ENCODE measurements around the gene SMIM24.

Gene SMIM24

GRCh38 chr19:3521104-3521445 is 40.8 kb upstream of the SMIM24 start:
- Histone ChIP-seq H3K4me3 (ENCODE audit: low read depth in 1 of 2, low read length in 2 of 2) (no peak overlapping the region), H3K36me3 (ENCODE audit: insufficient read depth, low read length) (peaks cover 84% of the 10 kb centered on the region), H3K4me2 (ENCODE audit: insufficient read depth, low read length) (no peak overlapping the region), H4K20me1 (ENCODE audit: insufficient read depth, low read length) (peaks cover 83% of the 10 kb centered on the region), H3K9ac (ENCODE audit: low read depth, low read length) (no peak overlapping the region), H3K79me2 (ENCODE audit: insufficient read depth, low read length) (peaks cover 78% of the 10 kb centered on the region), H3K9me3 (ENCODE audit: insufficient read depth, low read length, severe bottlenecking) (no peaks in the 10 kb centered on the region), H2AFZ (ENCODE audit: low read depth, low read length) (no peak overlapping the region), H3K27me3 (ENCODE audit: insufficient read depth, low read length, poor library complexity) (no peaks in the 10 kb centered on the region), H3K27ac (ENCODE audit: low read length) (no peak overlapping the region), H3K4me1 (ENCODE audit: insufficient read depth, low read length) (no peaks in the 10 kb centered on the region)
- TF ChIP-seq EZH2 (IDR thresholded peaks at IDR 0.05; ENCODE audit: borderline replicate concordance, low read depth, low read length, severe bottlenecking): no peak
- no peak for TF ChIP-seq CTCF (IDR thresholded peaks at IDR 0.05; ENCODE audit: borderline replicate concordance, extremely low read depth, low read length, poor library complexity, severe bottlenecking)
- ATAC-seq (ENCODE audit: insufficient read depth, low read depth) (no peak), DNase-seq (no peak)

DNA sequence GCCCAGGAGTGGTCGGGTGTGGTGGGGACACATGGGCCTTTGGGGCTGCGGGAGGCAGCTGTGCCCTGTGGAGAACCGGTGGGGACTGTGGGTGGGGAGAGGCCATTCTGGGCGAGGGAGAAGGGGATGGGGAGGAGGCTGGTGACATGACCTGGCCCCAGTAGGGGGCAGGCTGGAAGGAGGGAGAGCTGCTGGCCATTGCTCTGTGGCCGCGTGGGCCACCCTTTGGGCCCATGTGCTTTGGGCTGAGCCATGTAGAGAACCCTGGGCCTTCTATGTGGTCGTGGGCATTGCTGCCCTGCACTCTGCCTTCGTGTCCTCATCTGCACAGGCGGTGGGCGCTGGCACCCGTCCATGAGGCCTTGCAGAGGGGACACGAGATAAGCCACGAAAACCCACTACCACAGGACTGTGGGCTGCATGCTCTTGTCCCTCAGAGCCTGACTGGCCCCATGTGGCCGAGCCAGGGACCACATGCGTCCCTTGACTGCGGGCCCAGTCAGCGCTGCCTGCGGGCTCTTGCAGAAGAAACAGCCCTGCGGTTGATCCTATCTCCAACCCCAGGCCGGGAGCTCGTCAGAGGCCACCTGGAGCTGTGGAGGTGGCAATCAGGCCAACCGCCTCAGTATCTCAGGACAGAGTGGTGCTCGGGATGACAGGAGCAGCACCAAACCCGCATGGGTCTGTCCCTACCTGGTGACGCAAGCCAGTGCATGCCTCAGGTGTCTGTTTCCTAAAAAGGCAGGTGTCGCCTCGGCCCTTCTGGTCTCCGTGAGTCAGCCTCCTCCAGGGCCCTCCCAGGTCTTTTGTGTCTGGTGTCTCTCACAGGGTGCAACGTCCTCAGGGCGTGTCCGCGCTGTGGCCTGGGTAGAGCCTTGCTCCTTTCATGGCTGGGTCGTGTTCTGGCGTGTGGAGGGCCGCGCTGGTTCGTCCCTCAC is 40.1 kb upstream of the SMIM24 start:
- H3K4me1 ChIP-seq (ENCODE audit: insufficient read depth, low read length): no peaks in the 10 kb centered on the region
- no peak for TF ChIP-seq CTCF (IDR thresholded peaks at IDR 0.05; ENCODE audit: borderline replicate concordance, extremely low read depth, low read length, poor library complexity, severe bottlenecking)
- TF ChIP-seq EZH2 (IDR thresholded peaks at IDR 0.05; ENCODE audit: borderline replicate concordance, low read depth, low read length, severe bottlenecking): no peak
- peaks cover 82% of the 10 kb centered on the region for H3K36me3 ChIP-seq (ENCODE audit: insufficient read depth, low read length)
- no peak overlapping the region for H2AFZ ChIP-seq (ENCODE audit: low read depth, low read length)
- H3K9me3 ChIP-seq (ENCODE audit: insufficient read depth, low read length, severe bottlenecking): no peaks in the 10 kb centered on the region
- H3K4me3 ChIP-seq (ENCODE audit: low read depth in 1 of 2, low read length in 2 of 2): no peak overlapping the region
- DNase-seq: no peak
- H4K20me1 ChIP-seq (ENCODE audit: insufficient read depth, low read length): peaks cover 88% of the 10 kb centered on the region
- H3K27me3 ChIP-seq (ENCODE audit: insufficient read depth, low read length, poor library complexity): no peaks in the 10 kb centered on the region
- no peak overlapping the region for H3K9ac ChIP-seq (ENCODE audit: low read depth, low read length)
- H3K27ac ChIP-seq (ENCODE audit: low read length): no peak overlapping the region
- no peak for ATAC-seq (ENCODE audit: insufficient read depth, low read depth)
- H3K4me2 ChIP-seq (ENCODE audit: insufficient read depth, low read length): no peak overlapping the region
- H3K79me2 ChIP-seq (ENCODE audit: insufficient read depth, low read length): peaks cover 84% of the 10 kb centered on the region

DNA sequence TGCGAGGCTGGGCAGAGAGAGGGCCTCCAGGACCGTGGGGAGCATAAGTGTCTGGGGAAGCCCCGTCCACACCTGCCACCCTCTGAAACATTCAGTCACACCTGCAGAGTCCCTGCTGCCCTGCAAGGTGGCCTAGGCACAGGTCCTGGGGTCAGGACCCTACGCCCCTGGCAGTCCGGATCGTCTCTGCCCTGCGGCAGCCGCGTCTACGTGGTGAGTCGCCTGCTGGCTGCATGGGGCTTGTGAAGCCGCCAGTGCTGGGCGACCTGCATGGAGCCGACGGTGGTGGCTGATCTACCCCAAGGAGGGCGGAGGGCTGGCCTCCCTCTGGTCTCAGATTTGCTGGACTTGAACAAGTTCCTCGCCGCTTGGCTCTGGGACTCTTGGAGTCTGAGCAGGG is 38.8 kb upstream of the SMIM24 start:
- Histone ChIP-seq H3K27ac (ENCODE audit: low read length) (no peak overlapping the region), H4K20me1 (ENCODE audit: insufficient read depth, low read length) (peaks cover 90% of the 10 kb centered on the region), H3K9me3 (ENCODE audit: insufficient read depth, low read length, severe bottlenecking) (no peaks in the 10 kb centered on the region), H3K36me3 (ENCODE audit: insufficient read depth, low read length) (peaks cover 78% of the 10 kb centered on the region), H3K4me1 (ENCODE audit: insufficient read depth, low read length) (no peaks in the 10 kb centered on the region), H3K79me2 (ENCODE audit: insufficient read depth, low read length) (peaks cover 97% of the 10 kb centered on the region), H3K4me2 (ENCODE audit: insufficient read depth, low read length) (no peak overlapping the region), H2AFZ (ENCODE audit: low read depth, low read length) (no peak overlapping the region), H3K4me3 (ENCODE audit: low read depth in 1 of 2, low read length in 2 of 2) (no peak overlapping the region), H3K27me3 (ENCODE audit: insufficient read depth, low read length, poor library complexity) (no peaks in the 10 kb centered on the region), H3K9ac (ENCODE audit: low read depth, low read length) (no peak overlapping the region)
- TF ChIP-seq EZH2 (IDR thresholded peaks at IDR 0.05; ENCODE audit: borderline replicate concordance, low read depth, low read length, severe bottlenecking) (no peak), CTCF (IDR thresholded peaks at IDR 0.05; ENCODE audit: borderline replicate concordance, extremely low read depth, low read length, poor library complexity, severe bottlenecking) (no peak)
- ATAC-seq (ENCODE audit: insufficient read depth, low read depth) (no peak), DNase-seq (no peak)
